CD4-positive, alpha-beta T cell treated with Interleukin-6 at 100 ng/mL for 8 hours (primary cell): ENCODE results near the gene GPHA2.
A peak's percentile ranks its signal among the peaks of the same experiment; 100 is the strongest.

Experiments used
- DNase-seq: peaks from one replicate; pipeline ENCODE4 v3.0.0-alpha.2; 2020; ENCODE audit warnings: mixed read lengths, low spot score

The GPHA2 gene

GRCh38 chr11:64890522-64890939 lies 45.2 kb downstream of the GPHA2 start:
- DNase-seq = no peak

DNA sequence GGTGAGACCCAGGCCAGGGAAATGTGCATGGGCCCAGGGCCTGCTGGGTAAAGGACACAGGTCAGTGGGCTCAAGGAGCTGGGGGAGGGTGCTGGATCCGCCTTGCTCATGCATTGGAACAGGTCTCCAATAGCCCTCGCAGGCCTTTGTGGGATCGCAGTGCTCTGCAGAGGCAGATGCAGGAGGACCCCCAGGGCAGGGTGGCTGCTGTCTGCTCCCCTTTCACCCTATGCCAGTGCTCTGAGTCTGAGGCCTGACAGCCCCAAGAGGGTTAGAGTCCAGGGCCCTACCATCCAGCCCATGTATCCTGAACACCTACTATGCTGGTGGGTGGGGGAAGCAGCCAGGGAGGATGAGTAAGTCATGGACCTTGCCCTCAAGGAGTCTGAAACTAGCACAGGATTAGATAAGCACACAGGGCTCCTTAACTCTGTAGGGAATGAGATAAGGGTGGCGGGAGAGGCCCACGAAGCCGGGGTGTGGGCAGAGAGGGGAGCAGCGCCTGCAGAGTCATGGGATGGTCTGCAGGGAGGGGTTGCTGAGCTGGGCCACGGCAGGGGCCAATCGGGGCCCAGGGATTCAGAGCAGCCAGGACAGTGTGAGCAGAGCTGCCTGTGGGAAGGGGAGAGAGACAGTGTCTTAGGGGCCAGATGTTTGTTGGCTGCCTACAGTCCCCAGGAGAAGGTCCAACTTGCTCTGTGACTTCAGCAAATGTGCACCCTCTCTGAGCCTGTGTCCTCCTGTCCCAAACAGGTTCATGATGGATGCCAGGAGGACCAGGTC lies 46.8 kb downstream of the GPHA2 start:
- DNase-seq = no peak

- DNase-seq = no peak
Measured at GRCh38 chr11:64888406-64888728, 47.3 kb downstream of the GPHA2 start.

GRCh38 chr11:64887757-64888405 lies 47.8 kb downstream of the GPHA2 start:
- DNase-seq = peak; percentile 82

- DNase-seq = no peak
Measured at GRCh38 chr11:64887234-64887756, 48.4 kb downstream of the GPHA2 start.

GRCh38 chr11:64885367-64886286 lies 50.1 kb downstream of the GPHA2 start:
- peak; percentile 55 for DNase-seq
